Astrocyte of the cerebellum (primary cell): ENCODE measurements around the gene WDFY2.

Source experiments
- DNase-seq: peaks from one replicate; pipeline ENCODE4 v3.0.0-alpha.2; 2011; ENCODE audit warnings: low read depth
- H3K4me3 ChIP-seq: 2 replicates; pipeline ENCODE4 v1.5.1; 2011; ENCODE audit warnings: mild to moderate bottlenecking, low read depth, low read length, moderate library complexity
- CTCF ChIP-seq: IDR thresholded peaks from 2 replicates; pipeline ENCODE4 v1.5.1; 2012; ENCODE audit warnings: low read length, low read depth, moderate library complexity, mild to moderate bottlenecking; ENCODE audit errors: missing control alignments
- in situ Hi-C: cut with HindIII; loops from 2 replicates; pipeline ENCODE4 v1.10.0; 2017; ENCODE audit warnings: low sequenced_read_pairs

Gene WDFY2

GRCh38 chr13:51668580-51669195, 84.4 kb downstream of the WDFY2 start:
- no peak for DNase-seq
- in situ Hi-C loops = no loop called here
- no peak for TF ChIP-seq CTCF
- no peak overlapping the region for H3K4me3 ChIP-seq

GRCh38 chr13:51673165-51673564, 88.9 kb downstream of the WDFY2 start:
- DNase-seq = no peak

GRCh38 chr13:51674276-51674675, 90.0 kb downstream of the WDFY2 start:
- DNase-seq = no peak
- no peak overlapping the region for H3K4me3 ChIP-seq
- in situ Hi-C loops = no loop called here
- no peak for TF ChIP-seq CTCF

More at GRCh38 chr13:51673165-51673564, 88.9 kb downstream of the WDFY2 start:
- TF ChIP-seq CTCF = no peak
- H3K4me3 ChIP-seq = no peak overlapping the region
- in situ Hi-C loops = no loop called here

- in situ Hi-C loops = no loop called here
- no peak overlapping the region for H3K4me3 ChIP-seq
- DNase-seq = no peak
- no peak for TF ChIP-seq CTCF
These were observed 91.1 kb downstream of the WDFY2 start for GRCh38 chr13:51675385-51675784.

GRCh38 chr13:51675877-51676276, 91.6 kb downstream of the WDFY2 start:
- DNase-seq = no peak
- H3K4me3 ChIP-seq = no peak overlapping the region
- TF ChIP-seq CTCF = no peak
- in situ Hi-C loops = no loop called here

GRCh38 chr13:51676739-51677138, 92.5 kb downstream of the WDFY2 start:
- TF ChIP-seq CTCF = no peak
- in situ Hi-C loops = no loop called here
- no peak for DNase-seq
- H3K4me3 ChIP-seq = no peak overlapping the region

GRCh38 chr13:51678420-51678819, 94.2 kb downstream of the WDFY2 start:
- no peak for TF ChIP-seq CTCF
- DNase-seq = no peak
- in situ Hi-C loops = no loop called here
- no peak overlapping the region for H3K4me3 ChIP-seq
